Epithelial cell of esophagus (primary cell): ENCODE data around the gene SETD5.

ENCODE experiments used
- DNase-seq: peaks from one replicate; pipeline ENCODE4 v3.0.0; 2010; ENCODE audit warnings: low read depth
- H3K4me3 ChIP-seq: 2 replicates; pipeline ENCODE4 v1.5.1; 2011; ENCODE audit warnings: mild to moderate bottlenecking, low read length, control low read depth
- CTCF ChIP-seq: IDR thresholded peaks from 2 replicates; pipeline ENCODE4 v1.5.1; 2011; ENCODE audit warnings: low read depth, mild to moderate bottlenecking, low read length, control low read depth, inconsistent platforms; ENCODE audit not compliant: insufficient read depth; ENCODE audit errors: missing control alignments

The SETD5 gene

DNA sequence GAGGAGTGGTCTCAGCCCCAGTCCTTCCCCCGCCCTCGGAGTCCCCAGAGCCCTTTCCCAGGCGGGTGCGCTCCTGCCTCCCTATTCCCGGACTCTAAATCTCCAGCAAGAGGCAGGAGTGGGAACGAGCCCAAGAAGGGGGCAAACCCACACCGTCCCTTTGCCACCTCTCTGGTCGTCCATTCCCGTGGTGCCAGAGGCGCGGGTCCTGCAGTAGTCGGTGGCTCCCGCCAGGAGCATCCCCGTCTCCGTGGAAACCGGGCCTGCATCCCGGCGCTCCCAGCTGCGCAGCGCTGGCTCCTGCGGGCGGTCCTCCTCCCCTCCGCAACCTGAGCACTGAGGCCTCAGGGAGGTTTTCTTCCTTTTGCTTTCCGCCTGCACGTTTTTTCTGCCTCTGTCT is 111.4 kb downstream of the SETD5 start:
- TF ChIP-seq CTCF: no peak
- no peak overlapping the region for H3K4me3 ChIP-seq
- DNase-seq: no peak

DNA sequence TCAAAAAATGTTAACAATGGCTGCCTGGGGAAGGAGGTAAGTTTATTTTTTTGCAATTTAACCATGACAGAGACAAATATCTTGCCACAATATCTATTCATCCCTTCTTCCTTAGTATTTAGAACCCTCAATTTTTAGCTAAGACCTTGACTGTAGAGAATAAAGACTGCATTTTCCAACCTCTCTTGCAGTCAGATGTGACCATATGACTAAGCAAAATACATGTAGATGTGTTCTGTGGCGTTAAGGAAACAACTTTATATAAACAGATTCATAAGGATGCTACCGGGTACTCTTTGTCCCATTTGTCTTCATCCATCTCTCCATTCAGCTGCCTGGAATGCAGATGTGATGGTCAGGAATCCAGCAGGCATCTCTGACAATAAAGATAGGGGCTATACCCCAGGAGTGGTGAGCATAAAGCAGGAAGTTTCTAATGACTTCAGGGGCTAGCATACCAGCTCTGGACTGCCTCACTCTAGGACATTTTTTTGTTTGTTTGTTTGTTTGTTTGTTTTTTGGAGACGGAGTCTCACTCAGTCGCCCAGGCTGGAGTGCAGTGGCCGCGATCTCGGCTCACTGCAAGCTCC is 115.1 kb downstream of the SETD5 start:
- no peak for DNase-seq
- no peak overlapping the region for H3K4me3 ChIP-seq
- TF ChIP-seq CTCF: no peak

- no peak overlapping the region for H3K4me3 ChIP-seq
- DNase-seq: no peak
- no peak for TF ChIP-seq CTCF
Observed at GRCh38 chr3:9514306-9514705, 116.9 kb downstream of the SETD5 start.

- TF ChIP-seq CTCF: no peak
- DNase-seq: no peak
Observed at GRCh38 chr3:9514956-9515355, 117.5 kb downstream of the SETD5 start.

DNA sequence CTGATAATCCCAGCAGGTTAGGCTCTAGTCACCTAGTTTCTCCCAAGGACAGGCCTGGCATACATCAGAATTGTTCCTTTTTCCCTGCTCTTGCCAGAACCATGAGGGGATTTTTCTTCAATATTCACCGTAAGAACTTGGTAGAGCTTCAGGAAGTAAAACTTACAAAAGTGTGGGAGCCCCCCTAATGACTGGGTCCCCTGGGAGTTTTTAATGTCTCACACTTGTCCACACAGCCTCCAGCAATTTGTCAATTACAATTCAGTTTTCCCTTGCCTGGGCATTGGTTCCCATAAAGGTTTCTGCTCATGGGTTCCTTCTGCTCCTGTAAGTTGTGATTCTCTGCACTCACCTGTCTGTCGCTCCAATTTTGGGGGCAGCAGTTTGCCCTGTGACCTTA is 127.7 kb downstream of the SETD5 start:
- no peak overlapping the region for H3K4me3 ChIP-seq
- TF ChIP-seq CTCF: no peak
- no peak for DNase-seq

More at GRCh38 chr3:9514956-9515355, 117.5 kb downstream of the SETD5 start:
- no peak overlapping the region for H3K4me3 ChIP-seq
